ENCODE measurements around the gene HOXA5.
A peak's percentile ranks its signal among the peaks of the same experiment; 100 is the strongest.

Gene HOXA5

GRCh38 chr7:27168265-27168947, 24.9 kb upstream of the HOXA5 start:
- H3K4me1 Mint-ChIP-seq (ENCODE audit: low read depth), result peaks cover 39% of the 10 kb centered on the region

GRCh38 chr7:27167916-27168264, 24.4 kb upstream of the HOXA5 start:
- Mint-ChIP-seq H3K36me3 (no peaks in the 10 kb centered on the region), H3K27ac (no peak overlapping the region), H3K4me3 (no peak overlapping the region), H3K4me1 (ENCODE audit: low read depth) (peaks cover 39% of the 10 kb centered on the region), H3K27me3 (peaks cover 60% of the 10 kb centered on the region), H3K9me3 (ENCODE audit: low read depth) (no peaks in the 10 kb centered on the region)

More at GRCh38 chr7:27168265-27168947, 24.9 kb upstream of the HOXA5 start:
- Mint-ChIP-seq H3K4me3 (peak overlapping the region; percentile 2), H3K9me3 (ENCODE audit: low read depth) (no peaks in the 10 kb centered on the region), H3K27me3 (peaks cover 56% of the 10 kb centered on the region), H3K36me3 (no peaks in the 10 kb centered on the region), H3K27ac (no peak overlapping the region)

- Mint-ChIP-seq H3K27me3 (peaks cover 56% of the 10 kb centered on the region), H3K36me3 (no peaks in the 10 kb centered on the region), H3K4me1 (ENCODE audit: low read depth) (peaks cover 33% of the 10 kb centered on the region), H3K27ac (no peak overlapping the region), H3K9me3 (ENCODE audit: low read depth) (no peaks in the 10 kb centered on the region), H3K4me3 (peak overlapping the region; percentile 47)
Observed at GRCh38 chr7:27166531-27167505, 23.3 kb upstream of the HOXA5 start.

GRCh38 chr7:27165996-27166530, 22.6 kb upstream of the HOXA5 start:
- Mint-ChIP-seq H3K27me3 (peaks cover 53% of the 10 kb centered on the region), H3K9me3 (ENCODE audit: low read depth) (no peaks in the 10 kb centered on the region), H3K36me3 (no peaks in the 10 kb centered on the region), H3K4me1 (ENCODE audit: low read depth) (peaks cover 30% of the 10 kb centered on the region), H3K27ac (peak overlapping the region; percentile 72), H3K4me3 (peak overlapping the region; percentile 65)

GRCh38 chr7:27165089-27165995, 21.9 kb upstream of the HOXA5 start, which contains the start of gene HOXA9:
Gene HOXA9, minus strand, starts transcription at chr7:27165537. Its CDS starts 80 bp downstream, at chr7:27165457.
- Mint-ChIP-seq H3K36me3 (no peaks in the 10 kb centered on the region), H3K9me3 (ENCODE audit: low read depth) (no peaks in the 10 kb centered on the region), H3K27me3 (peaks cover 49% of the 10 kb centered on the region), H3K4me3 (peak within 1 kb of the TSS; percentile 65), H3K4me1 (ENCODE audit: low read depth) (peaks cover 28% of the 10 kb centered on the region), H3K27ac (peak within 1 kb of the TSS; percentile 72)

DNA sequence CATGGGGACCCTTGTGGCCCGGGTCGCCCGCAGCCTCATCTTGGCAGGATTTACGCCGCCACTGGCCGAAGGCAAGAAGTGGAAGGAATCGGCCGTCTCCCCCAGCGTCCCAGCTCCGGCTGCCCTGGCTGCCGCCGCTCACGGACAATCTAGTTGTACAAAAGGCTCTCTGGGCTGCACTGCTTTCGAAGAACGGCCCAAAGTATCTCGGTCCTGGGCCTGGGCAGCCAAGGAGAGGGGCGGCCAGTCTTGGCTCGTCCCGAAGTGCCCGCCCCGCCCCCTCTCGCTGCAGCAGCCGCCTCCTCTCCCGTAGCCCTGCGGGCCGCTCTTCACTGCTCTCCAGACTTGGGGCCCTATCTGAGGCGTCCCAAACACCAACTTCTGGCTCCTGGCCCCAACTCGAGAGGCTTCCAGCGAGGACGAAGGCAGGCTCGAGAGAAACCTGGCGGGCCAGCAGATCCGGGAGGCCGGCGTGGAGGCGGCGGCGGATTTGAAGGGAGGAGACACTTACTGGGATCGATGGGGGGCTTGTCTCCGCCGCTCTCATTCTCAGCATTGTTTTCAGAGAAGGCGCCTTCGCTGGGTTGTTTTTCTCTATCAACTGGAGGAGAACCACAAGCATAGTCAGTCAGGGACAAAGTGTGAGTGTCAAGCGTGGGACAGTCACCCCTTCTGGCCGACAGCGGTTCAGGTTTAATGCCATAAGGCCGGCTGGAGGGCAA, 21.0 kb upstream of the HOXA5 start:
- Mint-ChIP-seq H3K27me3 (peaks cover 48% of the 10 kb centered on the region), H3K27ac (peak overlapping the region; percentile 22), H3K9me3 (ENCODE audit: low read depth) (no peaks in the 10 kb centered on the region), H3K4me1 (ENCODE audit: low read depth) (peaks cover 28% of the 10 kb centered on the region), H3K36me3 (no peaks in the 10 kb centered on the region), H3K4me3 (no peak overlapping the region)

GRCh38 chr7:27164045-27164366, 20.5 kb upstream of the HOXA5 start:
- peaks cover 52% of the 10 kb centered on the region for H3K27me3 Mint-ChIP-seq
- H3K4me3 Mint-ChIP-seq, result no peak overlapping the region
- no peaks in the 10 kb centered on the region for H3K36me3 Mint-ChIP-seq
- H3K9me3 Mint-ChIP-seq (ENCODE audit: low read depth), result no peaks in the 10 kb centered on the region
- H3K4me1 Mint-ChIP-seq (ENCODE audit: low read depth), result peaks cover 28% of the 10 kb centered on the region
- H3K27ac Mint-ChIP-seq, result no peak overlapping the region

DNA sequence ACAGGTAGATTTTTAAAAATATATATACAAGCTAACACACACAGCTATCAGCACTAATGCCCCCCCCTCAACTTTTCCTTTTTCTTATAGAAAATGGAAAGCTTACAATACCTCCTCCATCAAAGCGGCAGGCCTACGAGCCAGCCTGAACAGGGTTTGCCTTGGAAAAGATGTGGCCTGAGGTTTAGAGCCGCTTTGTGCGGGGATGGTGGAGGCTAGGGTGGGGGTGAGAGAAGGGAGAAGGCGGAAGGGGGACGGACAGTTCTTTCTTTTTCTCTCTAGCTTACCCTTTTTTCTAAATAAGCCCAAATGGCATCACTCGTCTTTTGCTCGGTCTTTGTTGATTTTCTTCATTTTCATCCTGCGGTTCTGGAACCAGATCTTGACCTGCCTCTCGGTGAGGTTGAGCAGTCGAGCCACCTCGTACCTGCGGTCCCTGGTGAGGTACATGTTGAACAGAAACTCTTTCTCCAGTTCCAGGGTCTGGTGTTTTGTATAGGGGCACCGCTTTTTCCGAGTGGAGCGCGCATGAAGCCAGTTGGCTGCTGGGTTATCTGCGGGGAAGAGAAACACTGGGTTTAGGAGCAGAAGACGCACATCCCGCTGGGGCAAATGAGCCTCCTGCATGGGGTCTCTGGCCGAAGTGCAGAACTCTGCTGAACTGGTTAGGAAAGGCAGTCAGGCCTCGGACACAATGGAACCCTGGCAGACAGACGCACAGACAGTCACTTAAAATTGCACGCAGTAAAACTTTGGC, 20.0 kb upstream of the HOXA5 start:
- Mint-ChIP-seq H3K4me1 (ENCODE audit: low read depth) (peaks cover 29% of the 10 kb centered on the region), H3K9me3 (ENCODE audit: low read depth) (no peaks in the 10 kb centered on the region), H3K27me3 (peaks cover 51% of the 10 kb centered on the region), H3K4me3 (no peak overlapping the region), H3K27ac (no peak overlapping the region), H3K36me3 (no peaks in the 10 kb centered on the region)

- no peaks in the 10 kb centered on the region for H3K36me3 Mint-ChIP-seq
- H3K9me3 Mint-ChIP-seq (ENCODE audit: low read depth), result no peaks in the 10 kb centered on the region
- H3K27me3 Mint-ChIP-seq, result peaks cover 50% of the 10 kb centered on the region
- peaks cover 33% of the 10 kb centered on the region for H3K4me1 Mint-ChIP-seq (ENCODE audit: low read depth)
- no peak overlapping the region for H3K4me3 Mint-ChIP-seq
- no peak overlapping the region for H3K27ac Mint-ChIP-seq
Observed at GRCh38 chr7:27162561-27163287, 19.2 kb upstream of the HOXA5 start.

DNA sequence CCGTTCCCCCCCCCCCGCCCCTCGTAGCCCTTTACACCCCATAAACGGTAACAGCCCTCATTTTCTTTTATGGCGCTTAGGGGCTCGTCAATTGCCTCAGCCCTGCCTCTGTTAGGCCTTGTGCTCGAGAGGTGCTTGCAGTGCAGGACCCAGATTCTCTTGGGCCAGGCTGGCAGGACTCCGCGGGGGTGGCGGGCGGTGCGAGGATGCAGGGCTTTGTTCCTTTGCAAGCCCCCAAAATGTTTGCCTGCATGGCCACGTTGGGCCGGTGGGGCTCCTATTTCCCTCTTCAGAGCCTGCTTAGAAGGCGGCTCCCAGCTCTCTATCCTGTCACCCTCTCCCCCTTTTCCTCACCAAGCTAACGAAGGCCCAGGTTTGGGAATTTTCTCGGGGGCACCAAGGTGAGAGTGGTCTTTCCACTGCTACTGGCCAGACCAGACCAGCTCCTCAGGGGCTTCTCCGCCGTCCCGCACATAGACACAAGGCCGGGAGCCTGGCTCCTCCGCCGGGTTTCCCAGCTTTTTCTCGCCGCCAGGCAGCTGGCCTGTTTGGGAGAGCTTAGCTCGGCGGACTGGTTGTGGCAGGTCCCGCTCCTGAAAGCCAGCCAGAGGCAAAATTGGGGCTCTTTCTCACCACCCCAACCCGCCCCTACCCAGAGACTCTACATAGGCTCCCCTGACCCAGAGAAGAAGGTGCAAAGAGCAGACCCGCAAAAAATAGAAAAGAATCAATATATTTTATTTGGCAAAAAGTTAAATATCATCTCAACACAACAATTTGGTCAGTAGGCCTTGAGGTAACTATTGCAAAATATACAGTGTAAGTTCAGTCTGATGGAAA, 18.5 kb upstream of the HOXA5 start:
- H3K9me3 Mint-ChIP-seq (ENCODE audit: low read depth), result no peaks in the 10 kb centered on the region
- H3K4me1 Mint-ChIP-seq (ENCODE audit: low read depth), result peaks cover 35% of the 10 kb centered on the region
- H3K36me3 Mint-ChIP-seq, result no peaks in the 10 kb centered on the region
- peaks cover 49% of the 10 kb centered on the region for H3K27me3 Mint-ChIP-seq
- no peak overlapping the region for H3K27ac Mint-ChIP-seq
- H3K4me3 Mint-ChIP-seq, result no peak overlapping the region

DNA sequence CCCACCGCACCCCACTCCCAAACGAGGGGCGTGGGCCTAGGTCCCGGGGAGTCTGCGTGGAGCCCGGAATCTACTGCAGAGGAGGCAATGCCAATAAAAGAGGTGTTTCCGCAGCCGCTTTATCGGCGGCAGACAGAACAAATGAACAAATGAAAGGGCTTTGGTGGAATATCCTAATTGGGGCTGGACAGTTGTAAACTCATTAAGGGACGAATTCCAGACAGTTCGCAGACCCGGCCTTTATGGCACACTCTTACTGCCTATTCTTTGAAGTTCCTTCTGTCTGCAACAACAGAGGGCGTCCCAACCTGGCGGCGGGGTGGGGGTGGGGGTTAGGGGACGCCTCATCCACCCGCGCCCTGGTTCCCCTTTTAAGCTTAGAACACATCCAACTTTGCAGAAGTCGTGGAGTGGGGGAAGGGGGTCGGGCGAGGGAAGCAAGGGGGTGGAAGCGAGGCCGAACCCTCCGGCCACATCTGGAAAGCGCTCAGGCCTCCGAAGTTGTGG, 17.8 kb upstream of the HOXA5 start:
- H3K4me1 Mint-ChIP-seq (ENCODE audit: low read depth), result peaks cover 37% of the 10 kb centered on the region
- no peak overlapping the region for H3K27ac Mint-ChIP-seq
- no peaks in the 10 kb centered on the region for H3K9me3 Mint-ChIP-seq (ENCODE audit: low read depth)
- H3K27me3 Mint-ChIP-seq, result peaks cover 49% of the 10 kb centered on the region
- peak overlapping the region; percentile 73 for H3K4me3 Mint-ChIP-seq
- no peaks in the 10 kb centered on the region for H3K36me3 Mint-ChIP-seq

DNA sequence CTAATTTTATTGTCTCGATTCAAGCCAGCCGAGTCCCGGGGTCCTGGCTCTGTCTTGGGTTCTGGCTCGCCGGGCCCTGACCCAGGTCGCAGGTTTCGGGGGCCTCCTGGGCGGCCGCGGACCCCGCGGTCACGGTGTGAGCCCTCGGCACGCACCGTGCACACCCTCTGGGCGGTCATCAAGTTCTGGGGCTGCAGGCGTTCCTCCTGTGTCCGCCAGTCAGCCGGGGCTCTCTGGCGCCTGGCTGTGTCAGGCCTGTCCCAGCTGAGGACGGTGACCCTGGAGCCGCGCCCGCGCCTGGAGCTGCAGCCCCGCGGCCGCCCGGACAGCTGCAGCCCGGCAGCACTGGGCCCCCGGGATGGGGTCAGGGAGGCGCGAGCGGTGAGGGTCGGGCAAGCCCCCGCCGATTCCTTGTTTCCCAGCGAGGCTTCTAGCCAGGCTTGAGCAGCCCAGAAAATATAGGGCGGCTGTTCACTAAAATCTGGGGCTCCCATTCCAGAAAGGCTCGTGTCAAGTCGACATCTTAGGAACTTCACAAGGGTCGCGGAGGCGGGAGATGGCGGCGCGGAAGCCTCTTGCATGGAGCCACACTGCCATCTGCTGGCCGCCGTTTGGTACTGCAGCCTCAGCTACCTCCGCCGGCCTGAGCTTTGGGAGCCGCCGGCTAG, 17.2 kb upstream of the HOXA5 start:
- H3K4me3 Mint-ChIP-seq, result peak overlapping the region; percentile 73
- peaks cover 47% of the 10 kb centered on the region for H3K27me3 Mint-ChIP-seq
- H3K36me3 Mint-ChIP-seq, result no peaks in the 10 kb centered on the region
- no peak overlapping the region for H3K27ac Mint-ChIP-seq
- peaks cover 36% of the 10 kb centered on the region for H3K4me1 Mint-ChIP-seq (ENCODE audit: low read depth)
- H3K9me3 Mint-ChIP-seq (ENCODE audit: low read depth), result no peaks in the 10 kb centered on the region

Measured in activated naive CD8-positive, alpha-beta T cell (primary cell).